ENCODE measurements around the gene SRR. TPM values are rescaled to one million over a fixed set of nuclear protein-coding genes. Genes with fewer than 3 reads are reported as not detected.

Gene SRR
- total and polyA plus RNA-seq, 10 of the 15 experiments (the other 5 are each of a cell fraction or from before 2014, with no cell fraction given), result 11.7 to 33.9 (median 20.2) TPM

GRCh38 chr17:2365132-2365531, 61.4 kb downstream of the SRR start:
- no peak overlapping the region for H2AFZ ChIP-seq (ENCODE audit: control insufficient read depth, low read depth, low read length)
- ChIA-PET SMC1A (ENCODE audit: uncharacterized antibody, unreplicated experiment) (no interaction called here), RAD21 (ENCODE audit: unreplicated experiment) (no interaction called here), CTCF (interaction anchor here (1.2 kb wide), 1 partner anchor 18 kb away, joined by 3 read pairs; no protein-coding TSS in a partner anchor), POLR2A (no interaction called here)
- TSS peak; percentile 38 for BruUV-seq (replicated peaks)
- H3K4me2 ChIP-seq (ENCODE audit: control insufficient read depth, insufficient read depth), result no peak overlapping the region
- FAIRE-seq, result no peak
- intact Hi-C loops (cut with micrococcal nuclease; ENCODE audit: unreplicated experiment) (no loop called here), in situ Hi-C loops (cut with MboI) (no loop called here)
- H3K9ac ChIP-seq (ENCODE audit: control insufficient read depth, insufficient read depth, low read length), result no peak overlapping the region
- 94% methylated on average over 18 of the region's 20 CpGs for WGBS (ENCODE audit: insufficient coverage, insufficient replicate concordance, low lambda C conversion rate, missing lambda C conversion rate)
- H3K27ac ChIP-seq (ENCODE audit: control insufficient read depth, insufficient read depth), result no peak overlapping the region
- TF ChIP-seq CBFB (IDR thresholded peaks at IDR 0.05; ENCODE audit: low read depth) (no peak), NRF1 (conservative IDR thresholded peaks at IDR 0.05; ENCODE audit: low read depth, low read length) (no peak), POLR2A (IDR thresholded peaks at IDR 0.05; ENCODE audit: low read depth, low read length) (no peak), ZSCAN29 (IDR thresholded peaks at IDR 0.05) (no peak), SREBF2 (IDR thresholded peaks at IDR 0.05; ENCODE audit: low read length) (no peak), JUND (IDR thresholded peaks at IDR 0.05; ENCODE audit: low read depth, low read length) (no peak), GABPA (IDR thresholded peaks at IDR 0.05; ENCODE audit: low read depth) (no peak), E2F8 (IDR thresholded peaks at IDR 0.05; ENCODE audit: low read depth, partially characterized antibody) (no peak), E2F4 (IDR thresholded peaks at IDR 0.05; ENCODE audit: low read depth, low read length) (no peak), BCL11A (IDR thresholded peaks at IDR 0.05; ENCODE audit: low read depth, low read length) (no peak)
- H4K20me1 ChIP-seq (ENCODE audit: control insufficient read depth, insufficient read depth), result no peaks in the 10 kb centered on the region
- H3K79me2 ChIP-seq (ENCODE audit: control insufficient read depth, insufficient read depth, low read length), result no peaks in the 10 kb centered on the region
- no peak overlapping the region for H3K4me3 ChIP-seq
- no peaks in the 10 kb centered on the region; a peak in 3 of 4 replicates for H3K36me3 ChIP-seq (ENCODE audit: control insufficient read depth in 2 of 2, insufficient read depth in 2 of 2, low read length in 1 of 2)
- no peak for DNase-seq (ENCODE audit: low read depth, low spot score)
- no peaks in the 10 kb centered on the region for H3K27me3 ChIP-seq (replicated peaks in 1 of 2; ENCODE audit: control insufficient read depth in 2 of 2, insufficient read depth in 2 of 2, low read length in 1 of 2)
- H3K9me3 ChIP-seq (replicated peaks; ENCODE audit: control insufficient read depth, insufficient read depth, low read length), result no peaks in the 10 kb centered on the region
- H3K4me1 ChIP-seq (ENCODE audit: control insufficient read depth, insufficient read depth, low read length), result no peaks in the 10 kb centered on the region
- ATAC-seq, result no peak
